H9 (cell line): Measurements from ENCODE around the gene CDKL5. TPM values are rescaled to one million over a fixed set of nuclear protein-coding genes. Genes with fewer than 3 reads are reported as not detected.

Source experiments
- DNase-seq: peaks from one replicate; pipeline ENCODE4 v3.0.0-alpha.2; 2017
- H2AFZ ChIP-seq: one replicate; pipeline ENCODE4 v1.6.1; 2013; ENCODE audit warnings: mild to moderate bottlenecking, low read length, control low read depth, moderate library complexity
- H2AK5ac ChIP-seq: 2 replicates; pipeline ENCODE4 v1.6.1; 2013; ENCODE audit warnings: low read length, control low read depth, mixed read lengths; ENCODE audit not compliant: insufficient read length
- H2BK120ac ChIP-seq: one replicate; pipeline ENCODE4 v1.6.1; 2013; ENCODE audit warnings: low read depth, mild to moderate bottlenecking, low read length, control low read depth, inconsistent platforms; ENCODE audit not compliant: poor library complexity, severe bottlenecking
- H2BK12ac ChIP-seq: 2 replicates; pipeline ENCODE4 v1.6.1; 2013; ENCODE audit warnings: low read length, control low read depth, mixed read lengths, low read depth; ENCODE audit not compliant: insufficient read length
- H2BK15ac ChIP-seq: 2 replicates; pipeline ENCODE4 v1.6.1; 2013; ENCODE audit warnings: low read depth, low read length, control low read depth
- H2BK20ac ChIP-seq: one replicate; pipeline ENCODE4 v1.6.1; 2013; ENCODE audit warnings: low read depth, mild to moderate bottlenecking, low read length, control low read depth, inconsistent platforms; ENCODE audit not compliant: poor library complexity, severe bottlenecking
- H2BK5ac ChIP-seq: 2 replicates; pipeline ENCODE4 v1.6.1; 2013; ENCODE audit warnings: low read length, control low read depth, mixed read lengths; ENCODE audit not compliant: insufficient read length
- H3K14ac ChIP-seq: 2 replicates; pipeline ENCODE4 v1.6.1; 2013; ENCODE audit warnings: low read length, control low read depth; ENCODE audit not compliant: insufficient read depth
- H3K18ac ChIP-seq: 2 replicates; pipeline ENCODE4 v1.6.1; 2013; ENCODE audit warnings: low read depth, mild to moderate bottlenecking, mixed read lengths, low read length, control low read depth; ENCODE audit not compliant: insufficient read length
- H3K23ac ChIP-seq: 2 replicates; pipeline ENCODE4 v1.6.1; 2013; ENCODE audit warnings: low read length, control low read depth, mixed read lengths, low read depth; ENCODE audit not compliant: insufficient read length
- H3K23me2 ChIP-seq: 2 replicates; pipeline ENCODE4 v1.6.1; 2013; ENCODE audit warnings: low read depth, mild to moderate bottlenecking, mixed read lengths, low read length, control low read depth; ENCODE audit not compliant: insufficient read length, poor library complexity, severe bottlenecking
- H3K27ac ChIP-seq: 2 replicates; pipeline ENCODE4 v1.5.1; 2013; ENCODE audit warnings: low read length, control low read depth, mixed read lengths, low read depth; ENCODE audit not compliant: insufficient read length
- H3K27me3 ChIP-seq: 2 replicates; pipeline ENCODE4 v1.6.1; 2013; ENCODE audit warnings: low read length, control low read depth, inconsistent platforms; ENCODE audit not compliant: insufficient read depth
- H3K4ac ChIP-seq: 2 replicates; pipeline ENCODE4 v1.6.1; 2013; ENCODE audit warnings: low read depth, mild to moderate bottlenecking, control low read depth, inconsistent platforms, low read length, moderate library complexity
- H3K4me1 ChIP-seq: 2 replicates; pipeline ENCODE4 v1.6.1; 2013; ENCODE audit warnings: low read length, control low read depth, inconsistent platforms; ENCODE audit not compliant: insufficient read depth
- H3K4me2 ChIP-seq: 2 replicates; pipeline ENCODE4 v1.6.1; 2013; ENCODE audit warnings: low read length, control low read depth, mixed read lengths; ENCODE audit not compliant: insufficient read length, insufficient read depth
- H3K56ac ChIP-seq: 2 replicates; pipeline ENCODE4 v1.6.1; 2013; ENCODE audit warnings: low read depth, mild to moderate bottlenecking, mixed read lengths, low read length, control low read depth; ENCODE audit not compliant: insufficient read length
- H3K79me1 ChIP-seq: 2 replicates; pipeline ENCODE4 v1.6.1; 2013; ENCODE audit warnings: low read depth, mild to moderate bottlenecking, moderate library complexity, low read length, control low read depth, inconsistent platforms; ENCODE audit not compliant: insufficient read depth, poor library complexity, severe bottlenecking
- H3K79me2 ChIP-seq: 2 replicates; pipeline ENCODE4 v1.6.1; 2013; ENCODE audit warnings: low read length, control low read depth, inconsistent platforms; ENCODE audit not compliant: insufficient read depth
- H3K9ac ChIP-seq: 2 replicates; pipeline ENCODE4 v1.6.1; 2013; ENCODE audit warnings: low read length, control low read depth, mixed read lengths; ENCODE audit not compliant: insufficient read length; ENCODE audit errors: extremely low read depth
- H3K9me3 ChIP-seq: one replicate; pipeline ENCODE4 v1.6.1; 2013; ENCODE audit warnings: low read depth, low read length, inconsistent platforms; ENCODE audit not compliant: control insufficient read depth
- H3T11ph ChIP-seq: one replicate; pipeline ENCODE4 v1.6.1; 2013; ENCODE audit warnings: mild to moderate bottlenecking, low read length, control low read depth, inconsistent platforms
- H4K20me1 ChIP-seq: one replicate; pipeline ENCODE4 v1.6.1; 2013; ENCODE audit not compliant: control insufficient read depth, insufficient read length, insufficient read depth
- H4K5ac ChIP-seq: 2 replicates; pipeline ENCODE4 v1.6.1; 2013; ENCODE audit warnings: low read depth, mild to moderate bottlenecking, mixed read lengths, low read length, control low read depth; ENCODE audit not compliant: insufficient read length
- H4K8ac ChIP-seq: replicated peaks from 2 replicates; pipeline ENCODE4 v1.6.1; 2013; ENCODE audit warnings: low read length, control low read depth, mixed read lengths, low read depth; ENCODE audit not compliant: insufficient read length
- H4K91ac ChIP-seq: 2 replicates; pipeline ENCODE4 v1.6.1; 2013; ENCODE audit warnings: low read depth, mild to moderate bottlenecking, moderate library complexity, mixed read lengths, low read length, control low read depth; ENCODE audit not compliant: insufficient read length
- H3K27ac Mint-ChIP-seq, 3 experiments: 2 replicates in 2 of 3; 3 replicates in 1 of 3; pipeline ENCODE4 v1.8.0; 2020 to 2021; ENCODE audit warnings: mixed read lengths in 3 of 3, mild to moderate bottlenecking in 1 of 3, moderate library complexity in 1 of 3
- H3K27me3 Mint-ChIP-seq: 2 replicates; pipeline ENCODE4 v1.8.0; 2021; ENCODE audit warnings: low read depth, mild to moderate bottlenecking, moderate library complexity, mixed read lengths
- H3K36me3 Mint-ChIP-seq, 3 experiments: 2 replicates in 2 of 3; 3 replicates in 1 of 3; pipeline ENCODE4 v1.8.0; 2020 to 2021; ENCODE audit warnings: low read depth in 3 of 3, mixed read lengths in 3 of 3; ENCODE audit not compliant: insufficient read depth in 1 of 3
- H3K4me1 Mint-ChIP-seq, 2 experiments: 2 replicates each; pipeline ENCODE4 v1.8.0; 2020; ENCODE audit warnings: mixed read lengths in 2 of 2
- H3K4me3 Mint-ChIP-seq, 2 experiments: 2 replicates in 1 of 2; 3 replicates in 1 of 2; pipeline ENCODE4 v1.8.0; 2020 to 2021; ENCODE audit warnings: mild to moderate bottlenecking in 2 of 2, mixed read lengths in 2 of 2, moderate library complexity in 1 of 2
- H3K9me3 Mint-ChIP-seq, 2 experiments: 2 replicates in 1 of 2; 3 replicates in 1 of 2; pipeline ENCODE4 v1.8.0; 2020; ENCODE audit warnings: mild to moderate bottlenecking in 2 of 2, mixed read lengths in 2 of 2, moderate library complexity in 1 of 2
- WGBS: extraction: QIAGEN DNeasy Blood & Tissue Kit; methylation state at CpG from one replicate; pipeline ENCODE4 v1.1.7; 2013; ENCODE audit warnings: missing lambda C conversion rate, low lambda C conversion rate, mixed read lengths; ENCODE audit not compliant: insufficient read length; ENCODE audit errors: extremely low coverage; 5-methylcytosine and 5-hydroxymethylcytosine counted together
- long read RNA-seq: library from polyadenylated mRNA; unstranded; transcript quantifications from one replicate; pipeline ENCODE4 v2.0.0, GENCODE V29; 2020
- total RNA-seq: library from RNA; stranded (reverse); gene quantifications from 2 replicates; pipeline ENCODE4 v1.2.1, GENCODE V29; 2021
- TF ChIP-seq, protein P1 (sequence below): fragments of 200-600 bp; sonication (generic); conservative IDR thresholded peaks from 3 replicates; pipeline ENCODE4 v1.8.0; 2021; ENCODE audit warnings: antibody characterized with exemption, mild to moderate bottlenecking

Gene CDKL5
- 16.9 and 19.5 TPM in 2 replicates for total RNA-seq
- long read RNA-seq, partial matches to known transcripts = 36 of 60 reads
- long read RNA-seq, other reads (novel, unspliced or antisense) = 24 of 60 reads

DNA sequence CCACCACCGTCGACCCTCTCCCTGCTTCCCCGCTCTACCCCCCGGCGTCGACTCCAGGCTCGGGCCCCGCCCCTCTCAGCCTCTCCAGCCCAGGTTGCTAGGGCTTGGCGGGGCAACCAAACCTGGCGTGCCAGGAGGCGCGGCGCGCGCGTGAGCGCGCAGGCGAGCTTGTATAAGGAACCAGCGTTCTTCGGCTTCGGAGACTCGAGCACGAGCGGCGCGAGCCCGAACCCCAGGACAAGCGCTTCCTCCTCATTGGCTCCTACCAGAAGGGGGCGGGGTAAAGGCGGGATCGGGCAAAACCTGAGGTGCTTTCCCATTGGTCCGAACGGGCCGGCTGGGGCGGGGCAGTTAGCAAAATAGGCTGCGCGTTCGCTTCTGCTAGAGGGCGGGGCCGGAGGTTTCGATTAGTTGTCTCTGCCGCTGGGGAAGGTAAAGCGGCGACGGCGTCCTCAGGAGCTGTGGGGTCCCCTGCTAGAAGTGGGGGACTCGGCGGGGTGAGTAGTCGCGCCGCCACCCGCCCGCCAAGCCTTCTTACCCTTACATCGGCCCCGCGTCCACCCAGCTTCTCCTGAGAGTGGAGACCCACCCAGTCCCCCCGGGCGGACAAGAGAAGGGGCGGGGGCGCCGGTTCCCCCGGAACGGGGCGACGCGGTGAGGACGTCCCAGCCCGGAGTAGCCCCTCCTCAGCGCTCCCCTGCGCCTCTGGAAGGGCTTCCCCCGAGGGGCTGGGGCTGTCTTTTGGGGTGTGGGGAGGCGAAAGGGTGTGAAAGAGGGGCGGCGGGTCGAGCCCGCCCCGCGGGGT is at the start of gene CDKL5:
CDKL5 (plus strand) TSS at position 410 of the 805 bp plus-strand sequence. CDS start 81,489 bp downstream, outside the sequence.
- Histone ChIP-seq H2BK120ac (no peak within 1 kb of the TSS), H4K20me1 (no peaks in the 10 kb centered on the region), H3T11ph (no peak within 1 kb of the TSS), H4K5ac (no peak within 1 kb of the TSS), H3K14ac (no peak within 1 kb of the TSS; the same call in 1 of the 2 replicates), H3K27me3 (no peaks in the 10 kb centered on the region), H3K4ac (no peak within 1 kb of the TSS), H3K18ac (no peak within 1 kb of the TSS), H3K27ac (no peak within 1 kb of the TSS), H4K8ac (no peak within 1 kb of the TSS), H3K56ac (no peak within 1 kb of the TSS), H2AFZ (no peak within 1 kb of the TSS), H3K23me2 (no peaks in the 10 kb centered on the region), H4K91ac (no peak within 1 kb of the TSS), H2BK20ac (no peak within 1 kb of the TSS), H2BK5ac (no peak within 1 kb of the TSS), H2BK15ac (no peak within 1 kb of the TSS), H3K4me2 (peak within 1 kb of the TSS; percentile 86), H3K79me1 (no peaks in the 10 kb centered on the region), H3K9ac (peak within 1 kb of the TSS; percentile 54), H3K4me1 (no peaks in the 10 kb centered on the region), H3K79me2 (no peaks in the 10 kb centered on the region; the same call in 1 of the 2 replicates), H2AK5ac (no peak within 1 kb of the TSS), H3K9me3 (peaks cover 21% of the 10 kb centered on the region), H3K23ac (no peak within 1 kb of the TSS), H2BK12ac (no peak within 1 kb of the TSS)
- no CpG with 5 or more reads among the region's 79 CpGs for WGBS
- H3K4me3 Mint-ChIP-seq = peak within 1 kb of the TSS; percentile 80 to 89
- H3K36me3 Mint-ChIP-seq = peaks cover 5 to 8% (median 6%) of the 10 kb centered on the region in 3 experiments; a peak in 5 of 7 replicates
- H3K4me1 Mint-ChIP-seq = peaks cover 13 to 15% of the 10 kb centered on the region in 2 experiments
- peaks cover 57 to 65% of the 10 kb centered on the region in 2 experiments for H3K9me3 Mint-ChIP-seq
- DNase-seq = peak; percentile 98
- no peaks in the 10 kb centered on the region for H3K27me3 Mint-ChIP-seq
- peak within 1 kb of the TSS; percentile 72 to 87 (median 82); a peak in 5 of 7 replicates for H3K27ac Mint-ChIP-seq
- TF ChIP-seq, protein P1, sequence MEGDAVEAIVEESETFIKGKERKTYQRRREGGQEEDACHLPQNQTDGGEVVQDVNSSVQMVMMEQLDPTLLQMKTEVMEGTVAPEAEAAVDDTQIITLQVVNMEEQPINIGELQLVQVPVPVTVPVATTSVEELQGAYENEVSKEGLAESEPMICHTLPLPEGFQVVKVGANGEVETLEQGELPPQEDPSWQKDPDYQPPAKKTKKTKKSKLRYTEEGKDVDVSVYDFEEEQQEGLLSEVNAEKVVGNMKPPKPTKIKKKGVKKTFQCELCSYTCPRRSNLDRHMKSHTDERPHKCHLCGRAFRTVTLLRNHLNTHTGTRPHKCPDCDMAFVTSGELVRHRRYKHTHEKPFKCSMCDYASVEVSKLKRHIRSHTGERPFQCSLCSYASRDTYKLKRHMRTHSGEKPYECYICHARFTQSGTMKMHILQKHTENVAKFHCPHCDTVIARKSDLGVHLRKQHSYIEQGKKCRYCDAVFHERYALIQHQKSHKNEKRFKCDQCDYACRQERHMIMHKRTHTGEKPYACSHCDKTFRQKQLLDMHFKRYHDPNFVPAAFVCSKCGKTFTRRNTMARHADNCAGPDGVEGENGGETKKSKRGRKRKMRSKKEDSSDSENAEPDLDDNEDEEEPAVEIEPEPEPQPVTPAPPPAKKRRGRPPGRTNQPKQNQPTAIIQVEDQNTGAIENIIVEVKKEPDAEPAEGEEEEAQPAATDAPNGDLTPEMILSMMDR = no peak
